ENCODE results near the gene WWOX. TPM values are rescaled to one million over a fixed set of nuclear protein-coding genes. Genes with fewer than 3 reads are reported as not detected.

Gene WWOX
- total and polyA plus RNA-seq, 3 experiments from 2014 or later = 17.2 to 18.6 (median 18.2) TPM

DNA sequence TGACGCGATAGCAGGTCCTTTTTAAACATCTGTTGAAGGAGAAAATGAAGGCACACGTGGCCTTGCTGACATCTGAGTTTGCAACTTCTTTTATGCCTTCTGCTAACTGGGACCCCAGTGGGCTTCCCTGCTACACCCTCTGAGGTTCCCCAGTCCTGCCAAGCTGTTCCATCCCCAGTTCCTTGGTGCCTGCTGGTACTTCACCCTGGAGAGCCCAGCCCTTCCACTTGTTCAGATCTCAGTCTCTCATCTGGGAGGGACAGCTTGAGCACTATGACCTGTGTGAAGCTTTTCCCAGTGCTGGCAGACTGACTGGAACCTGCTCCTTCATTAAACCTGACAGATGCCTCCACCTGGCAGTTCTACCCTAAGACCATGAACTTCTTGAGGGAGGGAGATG is 95.5 kb downstream of the WWOX start:
- Mint-ChIP-seq H3K9me3 (peaks cover 0 to 3% (median 0%) of the 10 kb centered on the region in 5 donors), H3K27me3 (no peaks in the 10 kb centered on the region), H3K4me3 (no peak overlapping the region), H3K4me1 (peaks cover 0 to 4% (median 1%) of the 10 kb centered on the region in 3 donors), H3K27ac (no peak overlapping the region), H3K36me3 (peaks cover 0 to 29% (median 5%) of the 10 kb centered on the region in 3 donors)
- H3K4me1 ChIP-seq (ENCODE audit: insufficient read depth, low read length) = no peaks in the 10 kb centered on the region
- POLR2A ChIA-PET = no interaction called here
- no peak for DNase-seq
- CTCF ChIA-PET = no interaction called here
- H3K36me3 ChIP-seq (ENCODE audit: insufficient read depth, low read length) = no peaks in the 10 kb centered on the region
- no peaks in the 10 kb centered on the region for H3K27me3 ChIP-seq (ENCODE audit: insufficient read depth, low read length, poor library complexity, severe bottlenecking)
- no peak overlapping the region for H3K4me3 ChIP-seq (ENCODE audit: low read length)
- H3K9me3 ChIP-seq (ENCODE audit: low read length) = no peaks in the 10 kb centered on the region
- H3K27ac ChIP-seq (ENCODE audit: low read depth, low read length) = no peak overlapping the region

DNA sequence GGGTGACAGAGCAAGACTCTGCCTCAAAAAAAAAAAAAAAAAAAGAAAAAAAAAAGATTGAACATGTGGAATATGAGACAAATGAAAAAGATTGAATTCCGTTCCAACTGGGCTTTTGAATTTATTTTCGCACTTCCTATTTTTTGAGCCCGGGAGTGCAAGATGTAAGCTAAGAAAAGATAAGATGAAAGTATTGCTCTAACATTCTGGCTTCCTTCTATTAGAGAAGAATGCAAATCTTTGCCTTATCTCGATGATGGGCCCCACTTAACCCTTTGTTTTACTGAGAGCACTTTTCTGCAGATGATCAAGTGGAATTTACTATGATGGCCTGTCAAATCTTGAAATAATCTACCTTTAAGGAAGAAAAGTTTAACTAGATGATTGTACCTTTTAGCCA is 96.3 kb downstream of the WWOX start:
- Mint-ChIP-seq H3K9me3 (peaks cover 0 to 3% (median 0%) of the 10 kb centered on the region in 5 donors), H3K36me3 (peaks cover 0 to 22% (median 6%) of the 10 kb centered on the region in 3 donors), H3K27me3 (no peaks in the 10 kb centered on the region), H3K4me1 (peaks cover 0 to 4% (median 1%) of the 10 kb centered on the region in 3 donors), H3K4me3 (no peak overlapping the region), H3K27ac (no peak overlapping the region)
- no peak for DNase-seq
- Histone ChIP-seq H3K36me3 (ENCODE audit: insufficient read depth, low read length) (no peaks in the 10 kb centered on the region), H3K4me1 (ENCODE audit: insufficient read depth, low read length) (no peaks in the 10 kb centered on the region), H3K9me3 (ENCODE audit: low read length) (no peaks in the 10 kb centered on the region), H3K27me3 (ENCODE audit: insufficient read depth, low read length, poor library complexity, severe bottlenecking) (no peaks in the 10 kb centered on the region), H3K4me3 (ENCODE audit: low read length) (no peak overlapping the region), H3K27ac (ENCODE audit: low read depth, low read length) (no peak overlapping the region)
- CTCF ChIA-PET = no interaction called here
- POLR2A ChIA-PET = no interaction called here

DNA sequence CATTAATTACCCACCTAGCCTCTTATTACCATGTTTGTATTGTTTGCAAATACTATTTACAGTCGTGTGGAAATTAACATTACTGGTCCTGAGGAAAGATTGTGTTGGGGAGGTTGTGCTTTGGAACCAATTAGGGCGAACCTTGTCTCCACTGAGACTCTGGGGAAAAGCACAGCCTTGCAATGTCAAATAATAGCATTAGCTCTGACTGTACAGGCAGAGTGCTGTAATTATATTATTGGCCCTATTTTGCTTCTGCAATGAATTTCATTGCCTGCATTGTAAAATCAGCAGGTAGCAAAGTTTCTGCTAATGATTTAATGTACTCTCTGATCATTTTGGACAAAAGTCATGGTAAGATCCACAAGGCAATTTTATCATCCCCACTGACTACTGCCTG is 97.0 kb downstream of the WWOX start:
- H3K4me3 Mint-ChIP-seq = no peak overlapping the region
- POLR2A ChIA-PET = no interaction called here
- Histone ChIP-seq H3K36me3 (ENCODE audit: insufficient read depth, low read length) (no peaks in the 10 kb centered on the region), H3K4me3 (ENCODE audit: low read length) (no peak overlapping the region), H3K27me3 (ENCODE audit: insufficient read depth, low read length, poor library complexity, severe bottlenecking) (no peaks in the 10 kb centered on the region), H3K27ac (ENCODE audit: low read depth, low read length) (no peak overlapping the region), H3K4me1 (ENCODE audit: insufficient read depth, low read length) (no peaks in the 10 kb centered on the region), H3K9me3 (ENCODE audit: low read length) (no peaks in the 10 kb centered on the region)
- no peak for DNase-seq
- H3K27me3 Mint-ChIP-seq = no peaks in the 10 kb centered on the region
- H3K9me3 Mint-ChIP-seq = peaks cover 0 to 2% (median 0%) of the 10 kb centered on the region in 5 donors
- H3K27ac Mint-ChIP-seq = no peak overlapping the region
- peaks cover 0 to 4% (median 1%) of the 10 kb centered on the region in 3 donors for H3K4me1 Mint-ChIP-seq
- peaks cover 0 to 16% (median 6%) of the 10 kb centered on the region in 3 donors for H3K36me3 Mint-ChIP-seq
- CTCF ChIA-PET = no interaction called here

DNA sequence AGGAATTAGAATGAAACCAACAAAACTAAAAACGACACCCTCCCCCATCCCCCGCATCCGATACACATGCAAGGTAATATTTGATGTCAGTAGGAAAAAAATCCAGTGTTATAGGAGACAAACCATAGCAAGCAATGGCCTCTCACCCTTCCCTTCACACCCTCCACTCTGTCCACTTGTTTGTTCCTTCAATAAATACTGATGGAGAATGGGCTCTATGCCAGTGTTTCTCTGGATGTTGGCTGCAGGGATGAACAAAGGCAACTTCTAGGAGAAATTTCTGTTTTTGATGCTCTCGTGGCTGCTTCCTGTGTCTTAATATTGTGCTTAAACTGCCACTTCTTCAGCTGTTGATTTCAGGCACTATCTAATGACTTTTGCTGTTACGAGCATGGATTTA is 98.8 kb downstream of the WWOX start:
- Mint-ChIP-seq H3K27me3 (no peaks in the 10 kb centered on the region), H3K9me3 (peaks cover 0 to 2% (median 0%) of the 10 kb centered on the region in 5 donors), H3K4me3 (no peak overlapping the region), H3K27ac (no peak overlapping the region), H3K36me3 (peaks cover 0 to 17% (median 9%) of the 10 kb centered on the region in 3 donors), H3K4me1 (peaks cover 0 to 4% (median 1%) of the 10 kb centered on the region in 3 donors)
- ChIA-PET POLR2A (no interaction called here), CTCF (no interaction called here)
- no peaks in the 10 kb centered on the region for H3K4me1 ChIP-seq (ENCODE audit: insufficient read depth, low read length)
- H3K9me3 ChIP-seq (ENCODE audit: low read length) = no peaks in the 10 kb centered on the region
- DNase-seq = no peak
- no peaks in the 10 kb centered on the region for H3K27me3 ChIP-seq (ENCODE audit: insufficient read depth, low read length, poor library complexity, severe bottlenecking)
- H3K4me3 ChIP-seq (ENCODE audit: low read length) = no peak overlapping the region
- H3K36me3 ChIP-seq (ENCODE audit: insufficient read depth, low read length) = no peaks in the 10 kb centered on the region
- H3K27ac ChIP-seq (ENCODE audit: low read depth, low read length) = no peak overlapping the region

DNA sequence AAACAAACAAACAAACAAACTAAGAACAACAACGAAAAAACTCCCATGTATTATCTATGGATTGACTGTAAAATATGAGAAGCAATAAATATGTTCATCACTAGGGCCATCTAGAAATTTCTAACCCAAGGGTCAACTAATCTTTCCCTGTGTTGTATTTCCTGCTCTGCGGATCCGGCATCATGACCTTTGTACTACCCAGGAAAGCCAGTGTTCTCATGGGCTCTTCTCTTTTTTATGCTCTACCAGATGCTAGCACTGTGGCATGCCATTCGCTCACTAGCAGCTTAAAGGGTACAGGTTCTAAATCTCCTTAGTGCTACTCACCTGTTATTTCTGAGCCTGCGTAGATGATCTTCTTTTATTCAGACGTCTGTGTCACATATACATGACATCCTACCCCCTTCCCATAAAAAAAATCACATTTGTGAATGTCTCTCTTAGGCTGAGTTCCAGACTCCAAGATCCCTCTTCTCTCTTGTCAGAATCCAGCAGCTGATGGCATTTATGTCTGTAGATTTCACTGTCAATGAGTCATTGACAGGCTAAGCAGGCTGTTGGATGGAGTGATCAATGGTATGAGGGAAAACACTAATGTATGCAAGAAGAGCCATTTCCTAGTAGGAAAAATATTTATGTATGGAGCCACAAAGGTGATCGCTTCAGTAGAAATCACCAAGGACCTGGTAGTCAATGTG is 100.0 kb downstream of the WWOX start:
- ChIA-PET POLR2A (no interaction called here), CTCF (no interaction called here)
- H3K27ac Mint-ChIP-seq = no peak overlapping the region
- Histone ChIP-seq H3K27ac (ENCODE audit: low read depth, low read length) (no peak overlapping the region), H3K4me1 (ENCODE audit: insufficient read depth, low read length) (no peaks in the 10 kb centered on the region), H3K27me3 (ENCODE audit: insufficient read depth, low read length, poor library complexity, severe bottlenecking) (no peaks in the 10 kb centered on the region), H3K36me3 (ENCODE audit: insufficient read depth, low read length) (no peaks in the 10 kb centered on the region), H3K9me3 (ENCODE audit: low read length) (no peaks in the 10 kb centered on the region), H3K4me3 (ENCODE audit: low read length) (no peak overlapping the region)
- no peak overlapping the region for H3K4me3 Mint-ChIP-seq
- H3K9me3 Mint-ChIP-seq = no peaks in the 10 kb centered on the region
- peaks cover 0 to 4% (median 0%) of the 10 kb centered on the region in 3 donors for H3K4me1 Mint-ChIP-seq
- H3K36me3 Mint-ChIP-seq = peaks cover 0 to 16% (median 9%) of the 10 kb centered on the region in 3 donors
- H3K27me3 Mint-ChIP-seq = no peaks in the 10 kb centered on the region
- DNase-seq = no peak

DNA sequence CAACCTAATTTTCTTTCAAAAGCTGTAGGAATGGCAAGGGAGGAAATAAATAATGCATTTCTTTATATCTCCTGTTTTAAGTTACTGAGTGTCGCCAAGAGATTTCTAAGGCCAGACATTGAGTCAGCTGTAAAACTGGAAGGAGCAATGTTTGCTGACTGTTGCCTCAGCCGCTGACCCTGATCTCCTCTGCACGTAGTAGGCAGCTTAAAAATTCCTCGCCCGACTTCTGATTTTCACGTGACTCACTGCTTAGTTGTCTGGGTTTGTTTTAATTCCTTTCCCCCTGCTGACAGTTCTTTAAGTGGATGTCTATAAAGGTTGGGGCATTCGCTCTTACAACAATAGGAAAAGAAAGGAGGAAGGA is 100.6 kb downstream of the WWOX start:
- POLR2A ChIA-PET = no interaction called here
- H3K9me3 Mint-ChIP-seq = no peaks in the 10 kb centered on the region
- H3K4me1 ChIP-seq (ENCODE audit: insufficient read depth, low read length) = no peaks in the 10 kb centered on the region
- no peak overlapping the region for H3K27ac ChIP-seq (ENCODE audit: low read depth, low read length)
- no peaks in the 10 kb centered on the region for H3K27me3 ChIP-seq (ENCODE audit: insufficient read depth, low read length, poor library complexity, severe bottlenecking)
- no peak overlapping the region for H3K27ac Mint-ChIP-seq
- H3K4me1 Mint-ChIP-seq = peaks cover 0 to 4% (median 0%) of the 10 kb centered on the region in 3 donors
- H3K36me3 Mint-ChIP-seq = peaks cover 0 to 14% (median 9%) of the 10 kb centered on the region in 3 donors
- H3K9me3 ChIP-seq (ENCODE audit: low read length) = no peaks in the 10 kb centered on the region
- DNase-seq = no peak
- H3K36me3 ChIP-seq (ENCODE audit: insufficient read depth, low read length) = no peaks in the 10 kb centered on the region
- H3K4me3 Mint-ChIP-seq = no peak overlapping the region
- CTCF ChIA-PET = no interaction called here
- H3K27me3 Mint-ChIP-seq = no peaks in the 10 kb centered on the region
- H3K4me3 ChIP-seq (ENCODE audit: low read length) = no peak overlapping the region

DNA sequence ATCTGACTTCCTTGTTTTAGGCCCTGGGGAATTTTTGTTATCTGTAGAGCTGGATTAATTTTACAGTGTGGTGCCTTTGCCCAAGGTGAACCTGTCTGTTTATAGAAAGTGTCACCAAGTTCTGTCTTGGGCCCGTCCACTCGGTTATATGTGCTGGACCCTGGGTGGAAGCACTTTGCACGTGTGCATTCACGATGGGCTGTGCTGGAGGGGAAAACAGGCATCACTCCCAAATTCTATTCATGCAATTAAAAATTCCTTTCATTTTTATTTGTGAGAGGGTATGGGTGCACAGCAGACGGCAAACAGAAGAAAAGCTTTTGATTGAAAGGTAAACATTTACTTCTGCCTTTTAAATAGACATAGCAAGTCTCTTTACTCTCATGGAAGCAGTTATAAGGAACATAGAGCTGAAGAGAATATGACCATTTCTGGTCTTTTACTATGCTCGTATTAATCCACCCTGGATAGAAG is 101.2 kb downstream of the WWOX start:
- H3K9me3 Mint-ChIP-seq = no peaks in the 10 kb centered on the region
- H3K27ac ChIP-seq (ENCODE audit: low read depth, low read length) = no peak overlapping the region
- ChIA-PET CTCF (no interaction called here), POLR2A (no interaction called here)
- no peak for DNase-seq
- H3K4me3 ChIP-seq (ENCODE audit: low read length) = no peak overlapping the region
- H3K4me1 Mint-ChIP-seq = peaks cover 0 to 4% (median 0%) of the 10 kb centered on the region in 3 donors
- H3K9me3 ChIP-seq (ENCODE audit: low read length) = no peaks in the 10 kb centered on the region
- H3K36me3 ChIP-seq (ENCODE audit: insufficient read depth, low read length) = no peaks in the 10 kb centered on the region
- H3K27me3 ChIP-seq (ENCODE audit: insufficient read depth, low read length, poor library complexity, severe bottlenecking) = no peaks in the 10 kb centered on the region
- no peak overlapping the region for H3K27ac Mint-ChIP-seq
- H3K4me3 Mint-ChIP-seq = no peak overlapping the region
- H3K36me3 Mint-ChIP-seq = peaks cover 0 to 20% (median 9%) of the 10 kb centered on the region in 3 donors
- no peaks in the 10 kb centered on the region for H3K4me1 ChIP-seq (ENCODE audit: insufficient read depth, low read length)
- no peaks in the 10 kb centered on the region for H3K27me3 Mint-ChIP-seq

DNA sequence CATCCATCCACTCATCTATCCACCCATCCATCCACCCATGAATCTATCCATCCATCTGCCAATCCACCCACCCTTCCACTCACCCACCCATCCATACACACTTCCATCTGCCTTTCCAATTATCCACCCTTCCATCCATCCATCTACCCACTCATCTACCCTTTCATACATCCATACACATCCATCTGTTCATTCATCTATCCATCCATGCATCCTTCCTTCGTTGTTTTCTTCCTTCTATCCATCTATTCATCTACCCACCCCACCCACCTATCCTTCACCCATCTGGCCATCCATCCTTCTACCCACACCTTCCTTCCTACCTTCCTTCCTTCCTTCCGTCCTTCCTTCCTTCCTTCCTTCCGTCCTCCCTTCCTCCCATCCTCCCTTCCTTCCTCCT is 106.1 kb downstream of the WWOX start:
- no peaks in the 10 kb centered on the region for H3K4me1 Mint-ChIP-seq
- Histone ChIP-seq H3K4me1 (ENCODE audit: insufficient read depth, low read length) (no peaks in the 10 kb centered on the region), H3K9me3 (ENCODE audit: low read length) (no peaks in the 10 kb centered on the region), H3K36me3 (ENCODE audit: insufficient read depth, low read length) (no peaks in the 10 kb centered on the region), H3K27ac (ENCODE audit: low read depth, low read length) (no peak overlapping the region), H3K4me3 (ENCODE audit: low read length) (no peak overlapping the region), H3K27me3 (ENCODE audit: insufficient read depth, low read length, poor library complexity, severe bottlenecking) (no peaks in the 10 kb centered on the region)
- no peak overlapping the region for H3K4me3 Mint-ChIP-seq
- no peaks in the 10 kb centered on the region for H3K9me3 Mint-ChIP-seq
- CTCF ChIA-PET = no interaction called here
- POLR2A ChIA-PET = no interaction called here
- H3K36me3 Mint-ChIP-seq = peaks cover 0 to 20% (median 5%) of the 10 kb centered on the region in 3 donors
- no peak overlapping the region for H3K27ac Mint-ChIP-seq
- DNase-seq = no peak
- peaks cover 0 to 1% of the 10 kb centered on the region in 2 donors for H3K27me3 Mint-ChIP-seq
